ENCODE data around the gene SLC29A1. TPM values are rescaled to one million over a fixed set of nuclear protein-coding genes. Genes with fewer than 3 reads are reported as not detected.

Gene SLC29A1
- total and polyA plus RNA-seq, 2 of the 8 experiments (the other 6 are each of a cell fraction or from before 2014, with no cell fraction given) = 187 to 558 TPM

DNA sequence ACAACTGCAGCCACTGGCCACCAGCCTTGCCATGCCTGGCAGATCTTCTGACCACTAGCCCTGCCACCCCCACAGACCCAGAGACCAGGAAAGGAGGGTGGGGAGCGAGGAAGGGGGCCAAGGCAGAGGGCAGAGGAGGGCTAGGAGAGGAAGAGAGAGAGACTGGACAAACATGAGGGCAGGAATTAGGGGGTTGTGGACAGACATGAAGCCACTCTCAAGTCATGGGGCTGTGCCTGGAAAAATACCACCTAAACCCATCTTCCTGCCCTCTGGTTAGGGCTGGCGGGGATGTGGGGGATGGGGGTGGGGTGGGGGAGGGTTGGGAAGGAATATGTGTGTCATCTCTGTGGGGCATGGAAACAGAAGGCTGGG lies 1.4 kb upstream of the SLC29A1 start:
- Histone ChIP-seq H4K5ac (ENCODE audit: insufficient read length, low read depth, low read length) (peak overlapping the region; percentile 39), H3K4me3 (ENCODE audit: extremely low read depth in 1 of 4, insufficient read depth in 2 of 4, low read depth in 3 of 4, low read length in 4 of 4) (no peak overlapping the region; a peak in 1 of 8 replicates), H3K23me2 (ENCODE audit: low read depth, low read length) (peaks cover 16% of the 10 kb centered on the region), H2AK5ac (ENCODE audit: low read depth, low read length) (peak overlapping the region; percentile 20; the same call in 1 of the 2 replicates), H2AFZ (ENCODE audit: low read length) (no peak overlapping the region), H3K4me1 (replicated peaks in 1 of 4; ENCODE audit: control insufficient read depth in 3 of 4, insufficient read depth in 4 of 4, low read length in 3 of 4) (peaks cover 31 to 62% (median 45%) of the 10 kb centered on the region in 4 experiments), H3K56ac (replicated peaks; ENCODE audit: insufficient read length, low read depth, low read length) (no peak overlapping the region), H3K23ac (ENCODE audit: insufficient read length) (no peak overlapping the region), H2BK5ac (ENCODE audit: low read depth, low read length) (peak overlapping the region; percentile 76; the same call in 1 of the 2 replicates), H3K9ac (replicated peaks in 1 of 4; ENCODE audit: extremely low read depth in 1 of 4, low read depth in 3 of 4, low read length in 3 of 4) (no peak overlapping the region), H3K14ac (ENCODE audit: insufficient read length) (no peak overlapping the region), H3K4ac (replicated peaks; ENCODE audit: insufficient read length, low read depth, low read length) (peak overlapping the region; percentile 11), H2BK12ac (ENCODE audit: low read depth, low read length) (peak overlapping the region; percentile 98; the same call in 1 of the 2 replicates), H4K91ac (replicated peaks; ENCODE audit: insufficient read length, low read length) (peak overlapping the region; percentile 45), H2BK120ac (replicated peaks; ENCODE audit: low read depth, low read length) (peak overlapping the region; percentile 40), H3K4me2 (ENCODE audit: insufficient read depth in 1 of 2, low read depth in 2 of 2, low read length in 2 of 2) (peak overlapping the region in 1 of 2 experiments; percentile 95; a peak in 3 of 4 replicates), H3K27ac (ENCODE audit: low read depth, low read length) (no peak overlapping the region), H3K79me1 (ENCODE audit: low read depth, low read length) (peaks cover 9% of the 10 kb centered on the region), H2BK15ac (ENCODE audit: low read length) (peak overlapping the region; percentile 31; the same call in 1 of the 2 replicates), H4K20me1 (replicated peaks in 1 of 2; ENCODE audit: control insufficient read depth in 1 of 2, insufficient read depth in 2 of 2, low read length in 2 of 2) (peaks cover 18 to 22% of the 10 kb centered on the region in 2 experiments), H3K18ac (ENCODE audit: extremely low read depth, low read length) (peak overlapping the region; percentile 72), H3K36me3 (ENCODE audit: control insufficient read depth in 2 of 4, insufficient read depth in 4 of 4, low read length in 3 of 4) (no peaks in the 10 kb centered on the region), H4K8ac (ENCODE audit: extremely low read depth, insufficient read depth, low read length) (no peak overlapping the region), H3K27me3 (replicated peaks in 1 of 4; ENCODE audit: control insufficient read depth in 3 of 4, extremely low read depth in 1 of 4, insufficient read depth in 3 of 4, low read length in 3 of 4) (no peaks in the 10 kb centered on the region), H3K79me2 (ENCODE audit: control insufficient read depth in 1 of 2, insufficient read depth in 2 of 2, low read length in 2 of 2) (peaks cover 10 to 30% of the 10 kb centered on the region in 2 experiments; a peak in 3 of 4 replicates), H3K9me3 (ENCODE audit: insufficient read depth in 2 of 2, low read depth in 1 of 2, low read length in 1 of 2) (no peaks in the 10 kb centered on the region), H2BK20ac (ENCODE audit: low read length) (peak overlapping the region; percentile 93; the same call in 1 of the 2 replicates)
- TF ChIP-seq, protein P1, sequence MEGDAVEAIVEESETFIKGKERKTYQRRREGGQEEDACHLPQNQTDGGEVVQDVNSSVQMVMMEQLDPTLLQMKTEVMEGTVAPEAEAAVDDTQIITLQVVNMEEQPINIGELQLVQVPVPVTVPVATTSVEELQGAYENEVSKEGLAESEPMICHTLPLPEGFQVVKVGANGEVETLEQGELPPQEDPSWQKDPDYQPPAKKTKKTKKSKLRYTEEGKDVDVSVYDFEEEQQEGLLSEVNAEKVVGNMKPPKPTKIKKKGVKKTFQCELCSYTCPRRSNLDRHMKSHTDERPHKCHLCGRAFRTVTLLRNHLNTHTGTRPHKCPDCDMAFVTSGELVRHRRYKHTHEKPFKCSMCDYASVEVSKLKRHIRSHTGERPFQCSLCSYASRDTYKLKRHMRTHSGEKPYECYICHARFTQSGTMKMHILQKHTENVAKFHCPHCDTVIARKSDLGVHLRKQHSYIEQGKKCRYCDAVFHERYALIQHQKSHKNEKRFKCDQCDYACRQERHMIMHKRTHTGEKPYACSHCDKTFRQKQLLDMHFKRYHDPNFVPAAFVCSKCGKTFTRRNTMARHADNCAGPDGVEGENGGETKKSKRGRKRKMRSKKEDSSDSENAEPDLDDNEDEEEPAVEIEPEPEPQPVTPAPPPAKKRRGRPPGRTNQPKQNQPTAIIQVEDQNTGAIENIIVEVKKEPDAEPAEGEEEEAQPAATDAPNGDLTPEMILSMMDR (IDR thresholded peaks at IDR 0.05; ENCODE audit: control extremely low read depth in 1 of 3, insufficient read depth in 1 of 3, low read depth in 1 of 3, low read length in 3 of 3) = no peak
- no peak for TF ChIP-seq HDAC6 (IDR thresholded peaks at IDR 0.05; ENCODE audit: low read depth, low read length)
- TF ChIP-seq RAD21 (IDR thresholded peaks at IDR 0.05 in 1 of 2, conservative IDR thresholded peaks at IDR 0.05 in 1 of 2; ENCODE audit: low read depth in 2 of 2, low read length in 2 of 2) = no peak
- TF ChIP-seq SP1 (IDR thresholded peaks at IDR 0.05; ENCODE audit: low read depth, low read length) = no peak
- TF ChIP-seq RFX5 (IDR thresholded peaks at IDR 0.05; ENCODE audit: borderline replicate concordance, low read depth, low read length) = no peak
- TF ChIP-seq NRF1 (IDR thresholded peaks at IDR 0.05; ENCODE audit: low read depth, low read length) = no peak
- no peak for TF ChIP-seq FOSL1 (IDR thresholded peaks at IDR 0.05; ENCODE audit: insufficient read depth, low read depth, low read length)
- TF ChIP-seq TAF1 (IDR thresholded peaks at IDR 0.05; ENCODE audit: low read depth, low read length) = no peak
- TF ChIP-seq TBP (IDR thresholded peaks at IDR 0.05; ENCODE audit: low read depth, low read length) = no peak
- TF ChIP-seq CREB1 (IDR thresholded peaks at IDR 0.05) = no peak
- POLR2A ChIA-PET (ENCODE audit: partially characterized antibody) = interaction anchor here (0.7 to 21.0 kb wide), 11 partner anchors 14 to 214 kb away, joined by 3 to 477 read pairs (median 19); partner anchors contain the start of genes HSP90AB1 and SLC35B2
- no peak for FAIRE-seq
- CTCF ChIA-PET (ENCODE audit: partially characterized antibody) = interaction anchor here (0.6 to 19.4 kb wide), 16 partner anchors 9 to 104 kb away, joined by 3 to 287 read pairs (median 6); partner anchors contain the start of gene SLC35B2
- no peak for DNase-seq (ENCODE audit: low read depth in 1 of 2, low spot score in 2 of 2)
- WGBS, 2 experiments (ENCODE audit: extremely low coverage in 1 of 2, insufficient coverage in 1 of 2, insufficient read length in 1 of 2, insufficient replicate concordance in 2 of 2, low coverage in 1 of 2, low lambda C conversion rate in 2 of 2, missing lambda C conversion rate in 1 of 2) = 50% methylated on average over 1 of the region's 2 CpGs; no CpG with 5 or more reads in 1 of the 2 experiments
